BLaER1 treated with 17β-estradiol and CSF1 and Interleukin-3, amounts not matched to agents 10 nM and 100 nM (cell line): ENCODE data around the gene OBP2B.
A peak's percentile ranks its signal among the peaks of the same experiment; 100 is the strongest.
"Not testable (repeated sequence)": the region's sequence is repeated elsewhere in the genome, so short reads cannot be mapped to it uniquely, and the experiment has no call there.

Experiments
- H3K27ac ChIP-seq, 11 experiments: shearing (Covaris generic); formaldehyde crosslinking; 2 replicates each; pipeline ENCODE4 v1.8.1; 2022
- H3K27me3 ChIP-seq, 11 experiments: shearing (Covaris generic); formaldehyde crosslinking; 2 replicates each; pipeline ENCODE4 v1.8.1; 2022
- H3K36me3 ChIP-seq, 11 experiments: shearing (Covaris generic); formaldehyde crosslinking; 2 replicates each; pipeline ENCODE4 v1.8.1; 2022
- H3K4me1 ChIP-seq, 10 experiments: shearing (Covaris generic); formaldehyde crosslinking; 2 replicates each; pipeline ENCODE4 v1.8.1; 2022
- H3K4me2 ChIP-seq, 11 experiments: shearing (Covaris generic); formaldehyde crosslinking; 2 replicates each; pipeline ENCODE4 v1.8.1; 2022
- H3K4me3 ChIP-seq, 10 experiments: shearing (Covaris generic); formaldehyde crosslinking; 2 replicates each; pipeline ENCODE4 v1.8.1; 2022
- H3K9ac ChIP-seq, 11 experiments: shearing (Covaris generic); formaldehyde crosslinking; 2 replicates each; pipeline ENCODE4 v1.8.1; 2022
- H3K9me3 ChIP-seq, 11 experiments: shearing (Covaris generic); formaldehyde crosslinking; replicated peaks in 1 of 11; 2 replicates each; pipeline ENCODE4 v1.8.1; 2022
- H4K20me1 ChIP-seq, 11 experiments: shearing (Covaris generic); formaldehyde crosslinking; 2 replicates each; pipeline ENCODE4 v1.8.1; 2022
- Cebpa-rat ChIP-seq, 11 experiments: shearing (Covaris generic); IDR thresholded peaks; 2 replicates each; pipeline ENCODE4 v1.8.1; 2022

Gene OBP2B

GRCh38 chr9:133234577-133235322, 25.7 kb upstream of the OBP2B start:
- H3K9me3 ChIP-seq, result no peaks in the 10 kb centered on the region
- H3K27me3 ChIP-seq, result no peaks in the 10 kb centered on the region
- no peak overlapping the region for H3K4me3 ChIP-seq
- H3K4me2 ChIP-seq, result peak overlapping the region in 4 of 11 experiments; percentile 10 to 31 (median 20); a peak in 6 of 22 replicates
- TF ChIP-seq Cebpa-rat (IDR thresholded peaks at IDR 0.05), result no peak
- H4K20me1 ChIP-seq, result no peaks in the 10 kb centered on the region
- H3K27ac ChIP-seq, result no peak overlapping the region
- no peak overlapping the region for H3K9ac ChIP-seq
- peaks cover 7 to 51% (median 41%) of the 10 kb centered on the region in 10 experiments; a peak in 18 of 20 replicates for H3K4me1 ChIP-seq
- no peaks in the 10 kb centered on the region for H3K36me3 ChIP-seq

GRCh38 chr9:133233681-133234432, 24.8 kb upstream of the OBP2B start:
- Histone ChIP-seq H3K9me3 (no peaks in the 10 kb centered on the region), H3K4me3 (no peak overlapping the region), H4K20me1 (no peaks in the 10 kb centered on the region), H3K4me1 (peaks cover 0 to 46% (median 35%) of the 10 kb centered on the region in 10 experiments; a peak in 17 of 20 replicates), H3K4me2 (peak overlapping the region in 6 of 11 experiments; percentile 10 to 31 (median 19); a peak in 5 of 22 replicates), H3K9ac (no peak overlapping the region), H3K27me3 (no peaks in the 10 kb centered on the region), H3K27ac (0 out of 22 replicates have a peak overlapping the region, but pooled peaks of 1 of the 11 experiments have one; percentile 25), H3K36me3 (no peaks in the 10 kb centered on the region)
- no peak for TF ChIP-seq Cebpa-rat (IDR thresholded peaks at IDR 0.05)

DNA sequence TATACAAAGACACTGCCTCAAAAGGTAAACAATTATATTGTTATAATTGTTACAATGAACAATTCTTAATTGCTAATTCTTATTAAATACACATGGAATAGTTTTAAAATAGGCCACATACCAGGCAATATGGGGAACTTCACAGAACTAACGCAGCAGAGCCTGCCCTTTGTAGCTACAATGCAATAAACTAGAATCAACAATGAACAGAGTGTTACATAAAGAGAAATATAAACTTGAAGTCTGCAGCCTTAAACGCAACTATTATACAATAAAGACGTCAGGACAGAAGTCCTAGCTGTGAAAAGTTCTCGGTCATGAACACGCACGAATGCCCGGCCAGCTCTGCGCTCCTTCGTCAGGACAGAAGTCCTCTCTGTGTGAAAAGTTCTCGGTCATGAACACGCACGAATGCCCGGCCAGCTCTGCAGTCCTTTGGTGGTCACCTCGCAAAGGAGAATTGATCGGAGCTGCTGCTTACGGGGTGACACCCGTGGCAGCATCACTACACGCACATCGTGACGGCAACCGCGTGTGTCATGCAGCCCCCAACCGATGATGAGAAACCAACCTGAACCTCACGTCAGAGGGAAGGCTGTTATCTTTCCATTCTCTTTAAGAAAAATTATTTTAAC, 23.0 kb upstream of the OBP2B start:
- not testable (repeated sequence) for H3K9ac ChIP-seq, H3K27me3 ChIP-seq, H3K27ac ChIP-seq, H3K4me3 ChIP-seq, H4K20me1 ChIP-seq, H3K36me3 ChIP-seq, H3K9me3 ChIP-seq, H3K4me2 ChIP-seq
- peaks cover 0 to 44% (median 34%) of the 10 kb centered on the region in 10 experiments; a peak in 17 of 20 replicates for H3K4me1 ChIP-seq

- not testable (repeated sequence) for H3K9ac ChIP-seq, H3K27me3 ChIP-seq, H3K27ac ChIP-seq, H4K20me1 ChIP-seq, H3K4me2 ChIP-seq, H3K4me3 ChIP-seq, H3K36me3 ChIP-seq, H3K9me3 ChIP-seq
- H3K4me1 ChIP-seq, result peaks cover 0 to 44% (median 36%) of the 10 kb centered on the region in 10 experiments; a peak in 16 of 20 replicates
These were observed 21.5 kb upstream of the OBP2B start for GRCh38 chr9:133230514-133230913.

DNA sequence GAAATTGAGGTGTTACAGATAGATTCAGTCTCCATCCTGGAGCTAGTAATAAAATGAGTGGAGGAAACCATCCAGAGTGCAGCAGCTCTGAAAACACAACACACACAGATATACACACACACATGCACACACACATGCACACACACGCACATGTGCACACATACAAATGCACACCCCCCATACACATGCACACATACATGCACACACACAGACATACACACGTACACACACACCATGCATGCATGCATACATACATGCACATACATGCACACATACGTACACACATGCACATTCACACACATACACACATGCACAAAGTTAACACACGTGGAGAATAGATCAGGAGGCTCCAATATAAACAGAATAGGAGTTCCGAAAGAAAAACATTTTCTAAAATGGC, 21.0 kb upstream of the OBP2B start:
- Histone ChIP-seq H3K27ac (no peak overlapping the region), H3K9ac (no peak overlapping the region), H3K4me3 (no peak overlapping the region), H3K27me3 (no peaks in the 10 kb centered on the region), H3K4me2 (no peak overlapping the region), H4K20me1 (no peaks in the 10 kb centered on the region), H3K4me1 (peaks cover 0 to 46% (median 39%) of the 10 kb centered on the region in 10 experiments; a peak in 16 of 20 replicates), H3K36me3 (no peaks in the 10 kb centered on the region), H3K9me3 (no peaks in the 10 kb centered on the region)
- TF ChIP-seq Cebpa-rat (IDR thresholded peaks at IDR 0.05), result no peak

- peak overlapping the region in 8 of 11 experiments; percentile 33 to 83 (median 75); a peak in 13 of 22 replicates for H3K4me2 ChIP-seq
- not testable (repeated sequence) for H3K9ac ChIP-seq, H3K27ac ChIP-seq, H4K20me1 ChIP-seq, H3K27me3 ChIP-seq, H3K9me3 ChIP-seq, H3K4me3 ChIP-seq, H3K36me3 ChIP-seq
- peaks cover 3 to 50% (median 45%) of the 10 kb centered on the region in 10 experiments for H3K4me1 ChIP-seq
These were observed 19.6 kb upstream of the OBP2B start for GRCh38 chr9:133228474-133229193.

DNA sequence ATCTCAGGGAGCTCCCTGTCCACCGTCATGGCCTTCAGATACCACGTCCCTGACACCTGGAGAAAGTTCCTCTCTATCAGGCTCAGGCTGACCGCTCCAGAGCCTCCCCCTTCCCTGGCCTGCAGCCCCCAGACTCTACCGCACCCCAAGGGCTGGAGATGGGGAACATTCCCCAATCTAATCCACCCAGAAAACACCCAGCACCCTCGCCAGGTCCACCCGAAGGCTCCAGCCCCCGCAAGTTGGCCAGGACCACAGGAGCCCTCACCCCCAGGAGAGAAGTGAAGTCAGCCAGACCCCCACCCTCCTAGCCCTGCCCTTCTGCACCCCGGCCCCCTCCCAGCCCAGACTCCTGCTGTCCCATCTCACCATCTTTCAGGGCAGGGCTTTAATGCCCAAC, 18.9 kb upstream of the OBP2B start:
- Histone ChIP-seq H3K4me1 (peaks cover 7 to 57% (median 51%) of the 10 kb centered on the region in 10 experiments), H3K9ac (0 out of 22 replicates have a peak overlapping the region, but pooled peaks of 1 of the 11 experiments have one; percentile 28), H3K4me2 (peak overlapping the region in 9 of 11 experiments; percentile 29 to 83 (median 75); a peak in 16 of 22 replicates)
- not testable (repeated sequence) for H3K36me3 ChIP-seq, H3K4me3 ChIP-seq, H3K27me3 ChIP-seq, H3K9me3 ChIP-seq, H3K27ac ChIP-seq, H4K20me1 ChIP-seq

GRCh38 chr9:133227242-133227860, 18.3 kb upstream of the OBP2B start:
- TF ChIP-seq Cebpa-rat (IDR thresholded peaks at IDR 0.05), result no peak
- Histone ChIP-seq H3K27me3 (no peaks in the 10 kb centered on the region), H3K4me2 (peak overlapping the region in 10 of 11 experiments; percentile 16 to 83 (median 70); a peak in 17 of 22 replicates)

More at GRCh38 chr9:133227242-133227860, 18.3 kb upstream of the OBP2B start:
- Histone ChIP-seq H3K36me3 (no peaks in the 10 kb centered on the region), H3K9ac (0 out of 22 replicates have a peak overlapping the region, but pooled peaks of 1 of the 11 experiments have one; percentile 2), H3K9me3 (no peaks in the 10 kb centered on the region), H3K4me3 (no peak overlapping the region), H3K27ac (no peak overlapping the region), H4K20me1 (no peaks in the 10 kb centered on the region), H3K4me1 (peaks cover 7 to 63% (median 54%) of the 10 kb centered on the region in 10 experiments)
